ENCODE data around the gene SHPK.

GRCh38 chr17:3641014-3641413 lies 5.0 kb upstream of the SHPK start:
- no peak for TF ChIP-seq CTCF (IDR thresholded peaks at IDR 0.05)
- TF ChIP-seq POLR2AphosphoS5 (IDR thresholded peaks at IDR 0.05; ENCODE audit: insufficient read depth in 1 of 2, low read depth in 1 of 2), result no peak
- TF ChIP-seq POLR2A (IDR thresholded peaks at IDR 0.05), result no peak
